NCI-H2171 treated with DMSO at 0.1 percent for 48 hours (cell line): ENCODE data around the gene RPS16.
A peak's percentile ranks its signal among the peaks of the same experiment; 100 is the strongest.

ENCODE experiments used
- DNase-seq: peaks from one replicate; lab custom pipeline; 2025; lab: John Stamatoyannopoulos, UW

RPS16 gene

GRCh38 chr19:39407660-39408391 is 27.9 kb downstream of the RPS16 start:
- no peak for DNase-seq

- no peak for DNase-seq
Observed at GRCh38 chr19:39407410-39407659, 28.4 kb downstream of the RPS16 start.

- peak; percentile 53 for DNase-seq
Observed at GRCh38 chr19:39406656-39407409, 28.9 kb downstream of the RPS16 start, which contains the start of gene ZFP36. TSS of gene ZFP36 (plus strand) at chr19:39406847. CDS start at chr19:39406905, 58 bp downstream.

DNA sequence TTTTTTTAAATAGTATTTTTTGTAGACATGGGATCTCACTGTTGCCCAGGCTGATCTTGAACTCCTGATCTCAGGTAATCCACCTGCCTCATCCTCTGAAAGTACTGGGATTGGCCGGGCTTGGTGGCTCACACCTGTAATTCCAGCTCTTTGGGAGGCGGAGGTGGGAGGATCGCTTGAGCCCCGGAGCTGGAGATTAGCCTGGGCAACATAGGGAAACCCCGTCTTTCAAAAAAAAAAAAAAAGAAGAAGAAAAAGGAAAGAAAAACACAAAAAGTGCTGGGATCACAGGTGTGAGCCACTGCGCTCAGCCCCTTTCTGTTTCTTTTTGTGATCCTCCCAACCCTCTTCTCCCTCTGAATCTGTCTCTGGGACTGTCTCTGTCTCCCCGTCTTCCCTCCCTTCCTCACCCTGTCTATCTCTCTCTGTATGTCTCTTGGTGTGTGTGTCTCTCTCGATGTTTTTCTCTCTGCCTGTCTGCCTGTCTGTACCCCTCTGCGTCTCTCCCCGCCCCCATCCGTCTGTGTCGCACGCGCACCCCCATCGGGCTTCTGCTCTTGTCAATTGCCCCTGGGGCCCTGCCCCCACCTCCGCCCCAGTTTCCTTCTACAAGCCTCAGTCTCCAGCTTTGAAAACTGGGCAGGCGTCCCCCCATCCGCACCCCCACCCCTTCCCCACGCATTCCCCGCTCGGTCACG is 29.6 kb downstream of the RPS16 start:
- peak; percentile 42 for DNase-seq

DNA sequence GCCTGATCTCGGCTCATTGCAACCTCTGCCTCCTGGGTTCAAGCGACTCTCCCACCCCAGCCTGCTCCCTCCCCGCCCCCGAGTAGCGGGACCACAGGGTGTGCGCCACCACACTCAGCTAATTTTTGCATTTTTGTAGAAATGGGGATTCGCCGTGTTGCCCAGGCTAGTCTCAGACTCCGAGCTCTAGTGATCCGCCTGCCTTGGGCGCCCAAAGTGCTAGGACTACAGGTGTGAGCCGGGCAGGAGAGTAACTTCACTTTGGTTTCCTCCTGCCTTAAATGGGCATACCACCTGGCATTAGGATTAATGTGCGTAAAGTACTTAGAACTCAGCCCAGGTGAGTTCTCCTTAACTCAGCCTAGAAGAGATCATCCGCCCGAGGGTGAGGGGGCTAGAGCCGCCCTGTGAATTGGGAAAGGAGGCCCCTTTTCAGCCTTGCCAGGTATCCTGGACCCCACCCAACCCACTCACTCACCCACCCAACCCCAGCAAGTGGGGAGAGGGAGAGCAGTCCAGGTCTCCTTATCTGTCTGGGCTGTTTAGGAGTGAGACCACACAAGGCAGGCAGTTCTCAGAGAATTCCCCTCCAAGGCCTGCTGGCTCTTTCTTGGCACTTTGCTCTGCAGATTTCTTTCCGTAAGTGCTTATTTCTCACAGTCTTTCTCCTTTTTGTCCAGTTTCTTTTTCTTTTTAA is 30.3 kb downstream of the RPS16 start:
- DNase-seq: no peak

- peak; percentile 87 for DNase-seq
Observed at GRCh38 chr19:39403331-39404312, 32.1 kb downstream of the RPS16 start.

DNA sequence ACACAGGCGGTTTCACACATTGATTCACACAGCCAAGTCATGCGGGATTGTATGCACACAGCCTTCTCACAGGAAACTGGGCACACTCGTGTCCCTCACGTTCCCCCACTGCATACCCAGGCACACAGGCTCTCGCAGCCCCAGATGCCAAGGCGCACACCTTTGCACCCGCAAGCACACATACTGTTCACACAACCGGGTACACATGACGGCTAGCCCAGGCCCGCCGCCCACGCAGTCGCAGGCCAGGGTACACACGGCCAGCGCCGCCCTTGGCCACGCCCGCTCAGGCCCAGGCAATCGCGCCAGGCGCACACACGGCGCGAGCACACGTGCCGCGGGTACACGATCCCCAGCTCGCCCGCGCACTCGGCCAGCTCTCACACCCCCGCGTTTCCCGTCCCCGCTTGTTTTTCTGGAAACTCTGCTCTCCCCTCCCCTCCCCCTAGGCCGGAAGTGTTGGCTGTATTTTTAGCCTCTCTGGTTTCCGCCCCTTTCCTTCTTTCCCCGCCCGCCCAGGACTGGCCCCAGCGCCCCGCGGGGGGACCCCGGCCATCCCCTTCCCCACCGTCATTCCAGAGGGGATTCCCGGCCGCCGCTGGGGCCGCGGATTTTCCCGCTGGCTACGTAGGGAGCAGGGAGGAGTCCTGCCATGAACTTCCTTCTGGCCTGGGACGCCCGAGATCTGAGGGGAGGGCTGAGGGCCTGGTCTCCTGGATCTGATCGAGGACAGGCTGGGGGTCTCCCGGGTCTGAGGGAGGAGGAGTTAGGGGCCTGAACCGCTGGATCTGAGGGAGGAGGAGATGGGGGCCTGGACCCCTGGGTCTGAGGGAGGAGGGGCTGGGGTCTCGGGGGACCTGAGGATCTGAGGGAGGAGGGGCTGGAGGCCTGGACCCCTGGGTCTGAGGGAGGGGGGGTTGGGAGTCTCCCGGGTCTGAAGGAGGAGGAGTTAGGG is 33.1 kb downstream of the RPS16 start:
- peak; percentile 73 for DNase-seq

DNA sequence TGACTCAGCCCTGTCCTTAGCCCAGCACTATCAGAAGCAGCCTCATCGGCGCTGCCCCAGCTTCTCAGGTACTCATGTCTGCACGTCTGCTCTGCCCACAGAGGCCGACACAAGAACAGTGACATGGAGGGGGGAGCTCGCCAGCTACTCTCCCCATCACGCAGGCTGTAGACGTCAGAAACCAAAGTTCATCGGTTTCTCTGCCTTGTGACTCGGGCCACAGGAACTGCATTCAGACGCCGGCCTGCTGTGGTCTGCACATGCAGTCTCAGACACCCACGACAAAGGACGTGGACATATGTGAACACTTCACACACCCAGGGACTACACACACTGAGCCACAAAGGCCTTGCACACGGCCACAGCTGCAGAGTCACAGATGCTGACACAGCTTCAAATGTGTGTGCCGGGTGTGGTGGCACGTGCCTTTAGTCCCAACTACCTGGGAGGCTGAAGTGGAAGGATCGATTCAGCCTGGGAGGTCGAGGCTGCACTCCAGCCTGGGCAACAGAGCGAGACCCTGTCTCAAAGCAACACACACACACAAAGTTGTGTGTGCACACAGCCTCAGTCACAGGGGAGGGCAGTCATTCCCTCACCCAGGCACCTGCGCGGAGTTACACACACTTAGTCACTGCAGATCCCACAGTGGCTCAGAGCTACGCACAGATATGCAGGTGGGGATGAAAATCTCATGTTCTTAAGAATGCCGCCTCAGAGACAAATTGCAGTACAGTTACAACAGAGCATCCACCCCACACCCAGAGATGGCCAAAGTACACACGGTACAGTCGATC is 34.0 kb downstream of the RPS16 start:
- no peak for DNase-seq

DNA sequence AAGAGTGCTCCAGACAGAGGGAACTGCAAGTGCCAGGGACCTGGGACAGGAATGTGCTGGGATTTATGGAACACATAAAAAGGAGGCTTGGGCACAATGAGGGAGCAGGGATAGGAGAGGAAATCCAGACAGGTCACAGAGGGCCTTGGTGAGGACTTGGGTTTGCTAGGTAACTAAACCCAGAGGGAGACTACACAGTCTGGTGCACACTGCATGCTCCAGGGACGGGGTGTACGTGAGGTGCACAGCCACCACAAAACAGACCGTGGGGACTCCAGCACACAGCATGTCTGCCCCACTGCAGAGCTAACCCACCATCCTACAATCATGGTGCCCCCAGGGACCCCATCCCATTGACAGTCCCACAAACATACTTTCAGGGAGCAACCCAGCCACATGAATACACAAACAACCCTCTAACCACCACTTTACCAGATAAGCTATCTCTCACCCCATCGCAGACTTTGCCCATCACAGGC is 34.6 kb downstream of the RPS16 start:
- DNase-seq: peak; percentile 3

DNA sequence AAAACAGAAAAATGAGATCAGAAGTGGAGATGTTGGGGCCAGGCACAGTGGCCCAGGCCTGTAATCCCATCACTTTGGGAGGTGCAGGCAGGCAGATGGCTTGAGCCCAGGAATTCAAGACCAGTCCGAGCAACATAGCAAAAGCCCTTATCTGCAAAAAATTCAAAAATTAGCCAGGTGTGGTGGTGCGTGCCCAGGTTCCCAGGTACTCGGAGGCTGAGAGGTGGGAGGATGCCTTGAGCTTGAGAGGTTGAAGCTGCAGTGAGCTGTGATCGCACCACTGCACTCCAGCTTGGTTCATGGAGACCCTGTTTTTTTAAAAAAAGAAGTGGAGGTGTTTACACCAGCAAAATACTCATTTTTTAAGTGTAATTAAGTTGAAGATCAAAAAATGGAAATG is 35.7 kb downstream of the RPS16 start:
- no peak for DNase-seq

DNA sequence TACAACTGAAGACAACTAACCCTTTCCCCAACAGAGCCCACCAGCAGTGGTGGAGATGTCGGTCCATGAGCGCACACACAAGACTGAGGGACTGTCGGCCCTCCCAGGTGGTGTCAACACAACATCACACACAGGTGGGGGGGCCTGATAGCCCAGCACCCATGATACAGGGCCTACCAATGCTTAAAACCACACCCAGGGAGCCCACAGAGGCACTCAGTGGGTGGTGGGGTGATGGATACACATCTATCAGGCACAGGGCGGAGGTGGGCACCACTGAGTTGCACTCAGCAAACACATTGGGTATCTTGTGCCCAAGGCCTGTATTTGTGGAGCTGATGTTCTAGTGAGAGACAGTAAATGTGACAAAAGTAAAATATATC is 36.1 kb downstream of the RPS16 start:
- DNase-seq: no peak

DNA sequence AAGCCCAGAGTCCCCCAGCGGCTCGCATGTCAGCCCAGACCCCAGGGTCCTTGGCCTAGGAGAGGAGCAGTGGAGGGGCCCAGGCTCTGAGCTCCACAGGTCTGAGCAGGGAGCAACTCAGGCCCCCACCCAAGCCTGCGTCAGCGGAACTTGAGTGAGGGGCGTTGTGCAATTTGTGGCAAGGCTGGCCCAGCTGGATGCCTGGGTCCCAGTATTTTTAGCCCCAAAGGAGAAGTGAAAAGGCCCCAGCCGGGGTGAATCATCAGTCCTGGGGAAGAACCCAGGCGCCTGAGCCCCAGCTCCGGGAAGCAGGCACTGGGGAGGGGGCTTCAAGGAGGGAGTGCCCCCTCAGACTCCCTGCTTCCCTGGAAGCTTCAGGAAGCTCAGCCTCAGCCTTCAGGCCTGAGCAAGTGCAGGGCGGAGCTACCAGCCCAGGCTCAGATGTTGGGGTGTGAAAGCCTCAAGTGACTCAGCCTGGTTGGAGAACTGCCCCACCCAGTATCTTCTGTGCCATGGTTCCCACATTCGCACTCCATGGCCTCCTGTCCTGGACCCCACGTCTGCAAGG is 37.4 kb downstream of the RPS16 start:
- DNase-seq: no peak

- DNase-seq: peak; percentile 64
Observed at GRCh38 chr19:39397360-39398296, 38.1 kb downstream of the RPS16 start.

DNA sequence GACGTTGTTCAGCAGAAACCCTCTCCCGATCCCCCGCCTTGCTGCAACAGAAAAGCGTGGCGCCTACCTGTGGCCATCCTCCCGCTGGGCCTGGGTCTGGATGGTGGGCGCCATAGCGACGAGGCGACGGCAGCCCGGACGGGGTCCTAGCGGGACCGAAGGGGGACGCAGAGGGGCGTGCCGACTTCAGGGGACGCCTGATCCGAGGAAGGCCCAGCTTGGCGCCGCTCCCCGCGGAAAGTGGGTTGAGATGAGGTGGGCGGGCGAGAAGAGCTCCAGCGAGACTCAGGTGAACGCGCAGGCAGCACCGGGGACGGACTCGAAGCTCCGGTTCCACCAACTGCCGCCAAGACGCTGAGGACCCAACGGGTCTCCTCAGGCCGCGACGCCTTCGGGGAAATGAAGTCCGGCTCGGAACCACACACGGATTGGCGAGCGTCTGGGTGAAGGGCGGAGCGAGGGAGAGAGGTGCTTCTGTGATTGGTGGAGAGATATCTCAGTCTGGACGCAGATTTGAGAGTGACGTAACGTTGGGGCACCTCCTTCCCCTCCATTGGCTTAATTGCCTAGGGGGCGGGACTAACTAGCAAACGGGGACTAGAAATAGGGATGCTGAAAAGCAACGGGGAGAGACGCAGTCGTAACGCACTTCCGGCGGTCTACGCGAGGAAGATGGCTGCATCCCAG is 44.9 kb downstream of the RPS16 start, which contains the start of the genes MED29 and PAF1:
Gene MED29, plus strand, starts transcription at position 628 of the 687 bp plus-strand sequence. Its CDS starts 45 bp downstream, at position 673.
Gene PAF1, minus strand, starts transcription at position 356 of the 687 bp plus-strand sequence. Its CDS starts 242 bp downstream, at position 114.
- peak; percentile 100 for DNase-seq

DNA sequence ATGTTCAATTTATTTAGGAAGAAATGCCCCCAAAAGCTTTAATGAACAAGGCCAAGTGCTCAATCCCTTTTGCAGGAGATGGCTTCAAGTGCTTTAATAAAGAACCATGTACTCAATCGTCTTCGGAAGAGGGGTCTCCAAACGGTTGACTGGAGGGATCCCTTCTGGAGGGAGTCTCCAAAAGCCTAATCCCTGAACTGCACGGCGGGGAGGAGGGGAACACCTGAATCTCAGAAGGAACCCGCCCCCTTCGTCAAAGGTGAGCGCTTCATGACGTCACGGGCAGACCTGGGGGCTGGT is 45.3 kb downstream of the RPS16 start:
- DNase-seq: no peak

GRCh38 chr19:39389631-39390414 is 45.9 kb downstream of the RPS16 start:
- peak; percentile 23 for DNase-seq
